SU-DHL-6 (cell line): Measurements from ENCODE around the gene ZDHHC8.

ENCODE experiments used
- H2AFZ ChIP-seq: fragments of 200-600 bp; sonication (generic); 2 replicates; pipeline ENCODE4 v1.6.1; 2014; ENCODE audit warnings: low read depth, mild to moderate bottlenecking, moderate library complexity, mixed read lengths, antibody characterized with exemption, low read length; ENCODE audit not compliant: severe bottlenecking
- H3F3A ChIP-seq: fragments of 200-600 bp; shearing (Covaris generic); 2 replicates; pipeline ENCODE4 v1.6.0; 2016; ENCODE audit warnings: antibody characterized with exemption, mild to moderate bottlenecking; ENCODE audit not compliant: insufficient read depth
- H3K27ac ChIP-seq: fragments of 200-600 bp; sonication (generic); 2 replicates; pipeline ENCODE4 v1.5.1; 2016; ENCODE audit warnings: low read depth, mild to moderate bottlenecking, low read length, moderate library complexity, mixed read lengths
- H3K27me3 ChIP-seq: fragments of 200-600 bp; sonication (generic), shearing (Covaris generic); 2 replicates; pipeline ENCODE4 v1.6.0; 2014; ENCODE audit warnings: mild to moderate bottlenecking, low read length
- H3K36me3 ChIP-seq: fragments of 200-600 bp; sonication (generic); 2 replicates; pipeline ENCODE4 v1.6.1; 2014; ENCODE audit warnings: mild to moderate bottlenecking, low read length, mixed read lengths
- H3K4me2 ChIP-seq: fragments of 300-600, 200-600 bp; shearing (Covaris generic), sonication (generic); 2 replicates; pipeline ENCODE4 v1.6.0; 2014; ENCODE audit warnings: low read length, low read depth, mild to moderate bottlenecking; ENCODE audit not compliant: poor library complexity, severe bottlenecking
- H3K4me3 ChIP-seq: fragments of 200-600 bp; sonication (generic); 2 replicates; pipeline ENCODE4 v1.5.1; 2014; ENCODE audit warnings: antibody characterized with exemption, low read length, mild to moderate bottlenecking, mixed read lengths; ENCODE audit not compliant: insufficient read depth, poor library complexity, severe bottlenecking
- H3K79me2 ChIP-seq: fragments of 200-600 bp; sonication (generic); 2 replicates; pipeline ENCODE4 v1.6.1; 2014; ENCODE audit warnings: mild to moderate bottlenecking, low read length, moderate library complexity; ENCODE audit not compliant: insufficient read depth
- H3K9ac ChIP-seq: fragments of 200-600 bp; sonication (generic); 2 replicates; pipeline ENCODE4 v1.7.0; 2014; ENCODE audit warnings: mild to moderate bottlenecking, low read length
- H3K9me2 ChIP-seq: fragments of 200-600 bp; sonication (generic); replicated peaks from 2 replicates; pipeline ENCODE4 v1.6.1; 2014; ENCODE audit warnings: low read length; ENCODE audit not compliant: insufficient read depth
- H3K9me3 ChIP-seq: fragments of 200-600 bp; sonication (generic); 2 replicates; pipeline ENCODE4 v1.6.1; 2014; ENCODE audit warnings: low read length, mixed read lengths; ENCODE audit not compliant: insufficient read depth
- H4K20me1 ChIP-seq: fragments of 200-600 bp; sonication (generic); 2 replicates; pipeline ENCODE4 v1.6.1; 2014; ENCODE audit warnings: low read depth, mild to moderate bottlenecking, antibody characterized with exemption, low read length, moderate library complexity, mixed read lengths
- EZH2phosphoT487 ChIP-seq: fragments of 200-600 bp; sonication (generic), shearing (Covaris generic); conservative IDR thresholded peaks from 2 replicates; pipeline ENCODE4 v1.6.1; 2018; ENCODE audit warnings: mild to moderate bottlenecking, antibody characterized with exemption, low read length, moderate library complexity, mixed read lengths
- TF ChIP-seq, protein P1 (sequence below): fragments of 200-600 bp; sonication (generic); IDR thresholded peaks from one replicate; pipeline ENCODE4 v1.5.1; 2017; ENCODE audit warnings: antibody characterized with exemption, mild to moderate bottlenecking, low read length, moderate library complexity; ENCODE audit not compliant: insufficient read depth, poor library complexity, severe bottlenecking

ZDHHC8 gene

DNA sequence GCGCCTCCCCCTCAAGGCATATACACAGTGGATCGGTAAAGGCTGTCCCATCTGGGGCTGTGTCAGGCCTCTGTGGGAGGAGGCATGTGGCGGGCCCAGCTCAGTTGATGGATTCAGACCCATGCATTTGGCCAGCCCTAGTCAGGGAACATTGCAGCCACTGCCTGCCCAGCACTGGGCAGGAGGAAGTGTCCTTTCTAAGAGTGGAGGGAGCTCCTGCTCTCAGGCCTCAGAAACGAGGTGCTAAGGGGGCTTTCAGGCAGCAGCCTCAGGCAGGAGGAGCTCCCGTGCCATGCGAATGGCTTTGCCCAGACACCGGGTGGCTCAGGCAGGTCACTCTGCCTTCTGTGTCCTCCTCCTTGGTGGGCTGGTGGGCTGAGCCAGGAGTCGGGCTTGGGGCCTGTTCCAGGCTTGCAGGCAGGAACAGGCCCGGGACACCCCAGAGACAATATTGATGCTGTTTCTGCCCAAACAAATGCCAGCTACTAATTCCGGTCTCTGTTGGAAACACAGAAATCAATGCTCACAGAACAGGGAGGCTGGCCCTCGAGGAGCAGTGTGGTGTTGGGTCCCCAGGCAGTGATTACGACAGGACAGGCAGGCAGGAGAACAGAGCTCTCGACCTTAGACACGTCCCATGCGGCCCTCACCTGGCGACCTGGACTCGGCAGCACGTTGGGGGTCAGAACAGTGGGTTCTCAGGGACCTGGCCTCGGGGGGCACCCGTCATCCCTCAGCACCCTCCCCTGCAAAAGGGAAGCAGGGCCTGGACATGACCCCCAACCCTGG lies 61.6 kb downstream of the ZDHHC8 start:
- Histone ChIP-seq H3K27me3 (no peaks in the 10 kb centered on the region), H2AFZ (no peak overlapping the region), H3K79me2 (no peaks in the 10 kb centered on the region), H3K9me2 (no peaks in the 10 kb centered on the region), H3F3A (no peaks in the 10 kb centered on the region), H3K36me3 (no peaks in the 10 kb centered on the region), H3K9me3 (no peaks in the 10 kb centered on the region), H3K4me3 (no peak overlapping the region), H3K9ac (no peak overlapping the region), H3K27ac (no peak overlapping the region), H3K4me2 (no peak overlapping the region), H4K20me1 (no peaks in the 10 kb centered on the region)
- TF ChIP-seq, protein P1, sequence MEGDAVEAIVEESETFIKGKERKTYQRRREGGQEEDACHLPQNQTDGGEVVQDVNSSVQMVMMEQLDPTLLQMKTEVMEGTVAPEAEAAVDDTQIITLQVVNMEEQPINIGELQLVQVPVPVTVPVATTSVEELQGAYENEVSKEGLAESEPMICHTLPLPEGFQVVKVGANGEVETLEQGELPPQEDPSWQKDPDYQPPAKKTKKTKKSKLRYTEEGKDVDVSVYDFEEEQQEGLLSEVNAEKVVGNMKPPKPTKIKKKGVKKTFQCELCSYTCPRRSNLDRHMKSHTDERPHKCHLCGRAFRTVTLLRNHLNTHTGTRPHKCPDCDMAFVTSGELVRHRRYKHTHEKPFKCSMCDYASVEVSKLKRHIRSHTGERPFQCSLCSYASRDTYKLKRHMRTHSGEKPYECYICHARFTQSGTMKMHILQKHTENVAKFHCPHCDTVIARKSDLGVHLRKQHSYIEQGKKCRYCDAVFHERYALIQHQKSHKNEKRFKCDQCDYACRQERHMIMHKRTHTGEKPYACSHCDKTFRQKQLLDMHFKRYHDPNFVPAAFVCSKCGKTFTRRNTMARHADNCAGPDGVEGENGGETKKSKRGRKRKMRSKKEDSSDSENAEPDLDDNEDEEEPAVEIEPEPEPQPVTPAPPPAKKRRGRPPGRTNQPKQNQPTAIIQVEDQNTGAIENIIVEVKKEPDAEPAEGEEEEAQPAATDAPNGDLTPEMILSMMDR, result no peak

DNA sequence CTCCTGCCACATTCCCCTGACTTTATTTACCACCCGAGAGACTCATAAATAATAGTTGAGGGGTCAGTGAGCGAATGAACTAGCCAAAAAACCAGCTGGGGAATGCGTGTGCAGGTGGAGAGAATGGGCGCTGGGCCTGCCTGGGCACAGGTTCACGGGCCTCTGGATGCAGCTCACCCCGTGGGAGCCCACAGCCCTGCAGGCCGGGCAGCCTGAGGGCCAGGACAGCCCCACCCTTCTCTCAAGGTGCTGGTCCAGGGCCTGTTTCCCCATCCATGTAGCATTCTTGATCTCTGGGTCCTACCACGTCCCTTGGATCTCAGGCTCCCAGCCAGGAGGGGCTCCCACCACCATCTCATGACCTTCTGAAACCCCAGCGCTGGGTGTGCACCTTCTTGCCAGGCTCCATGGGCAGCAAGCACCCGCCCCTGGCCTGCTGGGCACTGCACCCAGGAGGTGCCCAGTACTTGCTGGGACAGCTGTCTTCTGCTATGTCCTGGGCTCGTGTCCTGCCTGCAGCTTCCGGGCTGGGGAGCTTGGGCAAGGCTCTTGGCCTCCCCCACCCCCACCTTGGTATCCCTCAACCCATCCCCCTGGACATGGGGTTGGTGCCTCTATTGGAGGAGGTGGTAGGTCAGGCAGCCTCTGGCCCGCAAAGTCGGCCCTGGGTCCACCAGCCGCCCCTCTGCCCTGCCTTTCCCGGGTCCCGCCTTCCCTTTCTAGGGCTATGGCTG lies 62.3 kb downstream of the ZDHHC8 start:
- no peaks in the 10 kb centered on the region for H3F3A ChIP-seq
- H3K4me3 ChIP-seq, result no peak overlapping the region
- TF ChIP-seq, protein P1, result no peak
- no peak for TF ChIP-seq EZH2phosphoT487
- H2AFZ ChIP-seq, result no peak overlapping the region
- H3K27me3 ChIP-seq, result no peaks in the 10 kb centered on the region
- H3K9me2 ChIP-seq, result no peaks in the 10 kb centered on the region
- H3K79me2 ChIP-seq, result no peaks in the 10 kb centered on the region
- H3K9ac ChIP-seq, result no peak overlapping the region
- H4K20me1 ChIP-seq, result no peaks in the 10 kb centered on the region
- H3K9me3 ChIP-seq, result no peaks in the 10 kb centered on the region
- no peak overlapping the region for H3K4me2 ChIP-seq
- H3K36me3 ChIP-seq, result no peaks in the 10 kb centered on the region
- H3K27ac ChIP-seq, result no peak overlapping the region

DNA sequence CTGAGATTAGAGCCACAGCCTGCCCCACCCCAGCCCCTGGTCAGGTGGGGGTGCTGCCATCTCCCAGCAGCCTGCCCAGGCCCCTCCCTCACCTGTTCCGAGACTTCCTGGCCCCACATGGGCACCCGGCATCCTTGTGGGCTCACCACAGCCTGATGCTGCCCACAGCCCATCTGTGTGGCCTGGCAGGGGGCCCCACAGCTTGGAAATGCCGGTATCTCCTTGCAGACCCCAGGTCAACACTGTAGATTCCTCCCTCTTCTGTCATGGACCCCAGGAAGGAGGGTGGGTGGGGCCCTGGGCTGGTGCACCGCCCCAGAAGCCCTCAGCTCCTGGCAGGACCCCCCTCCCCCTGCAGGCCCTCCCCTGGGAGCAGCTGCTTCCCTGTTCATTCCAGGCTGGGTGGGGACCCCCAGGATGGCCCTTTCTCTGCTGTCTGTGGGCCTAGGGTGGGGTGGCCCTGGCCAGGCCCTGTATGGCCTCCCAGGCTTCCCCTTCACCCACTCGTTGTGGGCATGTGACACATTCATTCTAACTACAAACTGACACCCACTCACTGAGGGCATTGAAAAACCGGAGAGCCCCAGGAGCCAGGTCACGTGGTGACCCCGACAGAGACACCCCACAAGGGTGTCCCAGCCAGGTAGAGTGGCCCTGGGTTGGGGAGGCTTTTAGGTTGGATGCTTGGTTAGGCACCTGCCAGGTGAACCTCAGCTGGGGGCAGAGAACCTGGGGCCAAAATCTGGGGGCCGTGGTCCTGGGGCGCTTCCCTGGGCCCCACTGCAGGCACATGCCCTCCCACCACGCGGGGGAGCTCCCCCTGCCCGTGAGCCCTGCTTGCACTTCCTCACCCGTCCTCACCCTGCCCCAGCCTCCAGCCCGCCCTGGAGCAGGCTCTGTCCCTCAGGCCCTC lies 63.3 kb downstream of the ZDHHC8 start:
- Histone ChIP-seq H3K79me2 (no peaks in the 10 kb centered on the region), H3K4me2 (no peak overlapping the region), H4K20me1 (no peaks in the 10 kb centered on the region), H3K9me2 (no peaks in the 10 kb centered on the region), H3K9me3 (no peaks in the 10 kb centered on the region), H3K9ac (no peak overlapping the region), H3K4me3 (no peak overlapping the region), H3K27ac (no peak overlapping the region), H3K27me3 (no peaks in the 10 kb centered on the region), H3K36me3 (no peaks in the 10 kb centered on the region), H2AFZ (no peak overlapping the region), H3F3A (no peaks in the 10 kb centered on the region)
- no peak for TF ChIP-seq EZH2phosphoT487
- TF ChIP-seq, protein P1, result no peak
